ENCODE results near the gene NDUFA3. TPM values are rescaled to one million over a fixed set of nuclear protein-coding genes. Genes with fewer than 3 reads are reported as not detected.

NDUFA3 gene
- total RNA-seq, 1 experiment from 2014 or later, result 211 TPM

GRCh38 chr19:54153731-54154326, 51.2 kb downstream of the NDUFA3 start:
- POLR2A ChIA-PET, result no interaction called here
- CTCF ChIA-PET, result no interaction called here
- DNase-seq (ENCODE audit: low read depth, low spot score), result no peak
- peak; percentile 22 for ATAC-seq
- in situ Hi-C loops (cut with HindIII; ENCODE audit: low pct_unique_long_range_greater_than_20kb, low sequenced_read_pairs), result no loop called here
- peaks cover 27% of the 10 kb centered on the region for H3K4me1 ChIP-seq (ENCODE audit: control insufficient read depth, insufficient read depth, low read length)
- intact Hi-C loops (cut with micrococcal nuclease; ENCODE audit: unreplicated experiment), result no loop called here
- H3K27me3 ChIP-seq (ENCODE audit: control insufficient read depth, insufficient read depth, low read length), result no peaks in the 10 kb centered on the region
- H3K36me3 ChIP-seq (ENCODE audit: control insufficient read depth, insufficient read depth, low read length), result peaks cover 18% of the 10 kb centered on the region
- TF ChIP-seq REST (IDR thresholded peaks at IDR 0.05; ENCODE audit: insufficient read depth in 1 of 2, low read depth in 2 of 2, low read length in 1 of 2) (no peak), SIN3A (IDR thresholded peaks at IDR 0.05; ENCODE audit: borderline replicate concordance, insufficient read depth, low read depth, low read length) (no peak), POLR2AphosphoS5 (IDR thresholded peaks at IDR 0.05; ENCODE audit: low read depth, low read length) (no peak)
- H3K27ac ChIP-seq (ENCODE audit: low read length), result peak overlapping the region; percentile 62; the same call in 1 of the 2 replicates
- no peak overlapping the region for H3K4me3 ChIP-seq (ENCODE audit: low read depth in 2 of 2, low read length in 2 of 2)
- no peaks in the 10 kb centered on the region for H3K9me3 ChIP-seq (ENCODE audit: control insufficient read depth, insufficient read depth, low read depth, low read length)
- no TSS peak for BruUV-seq (replicated peaks)

- Histone ChIP-seq H3K27me3 (ENCODE audit: control insufficient read depth, insufficient read depth, low read length) (no peaks in the 10 kb centered on the region), H3K27ac (ENCODE audit: low read length) (peak overlapping the region; percentile 62), H3K4me1 (ENCODE audit: control insufficient read depth, insufficient read depth, low read length) (peaks cover 28% of the 10 kb centered on the region), H3K4me3 (ENCODE audit: low read depth in 2 of 2, low read length in 2 of 2) (no peak overlapping the region), H3K9me3 (ENCODE audit: control insufficient read depth, insufficient read depth, low read depth, low read length) (no peaks in the 10 kb centered on the region), H3K36me3 (ENCODE audit: control insufficient read depth, insufficient read depth, low read length) (peaks cover 9% of the 10 kb centered on the region)
- DNase-seq (ENCODE audit: low read depth, low spot score) (no peak), ATAC-seq (no peak)
- ChIA-PET POLR2A (no interaction called here), CTCF (no interaction called here)
- TF ChIP-seq REST (IDR thresholded peaks at IDR 0.05; ENCODE audit: insufficient read depth in 1 of 2, low read depth in 2 of 2, low read length in 1 of 2) (no peak), POLR2AphosphoS5 (IDR thresholded peaks at IDR 0.05; ENCODE audit: low read depth, low read length) (peak; percentile 70), SIN3A (IDR thresholded peaks at IDR 0.05; ENCODE audit: borderline replicate concordance, insufficient read depth, low read depth, low read length) (no peak), TCF7L2 (IDR thresholded peaks at IDR 0.05; ENCODE audit: low read depth, low read length) (no peak), CTCF (IDR thresholded peaks at IDR 0.05) (no peak)
- BruUV-seq (replicated peaks), result TSS peak; percentile 65
- in situ Hi-C loops (cut with HindIII; ENCODE audit: low pct_unique_long_range_greater_than_20kb, low sequenced_read_pairs), result no loop called here
- intact Hi-C loops (cut with micrococcal nuclease; ENCODE audit: unreplicated experiment), result no loop called here
These were observed 52.1 kb downstream of the NDUFA3 start for GRCh38 chr19:54154603-54155345.

Data from Panc1 (cell line).